Measurements from ENCODE around the gene TEX2.

Gene TEX2

DNA sequence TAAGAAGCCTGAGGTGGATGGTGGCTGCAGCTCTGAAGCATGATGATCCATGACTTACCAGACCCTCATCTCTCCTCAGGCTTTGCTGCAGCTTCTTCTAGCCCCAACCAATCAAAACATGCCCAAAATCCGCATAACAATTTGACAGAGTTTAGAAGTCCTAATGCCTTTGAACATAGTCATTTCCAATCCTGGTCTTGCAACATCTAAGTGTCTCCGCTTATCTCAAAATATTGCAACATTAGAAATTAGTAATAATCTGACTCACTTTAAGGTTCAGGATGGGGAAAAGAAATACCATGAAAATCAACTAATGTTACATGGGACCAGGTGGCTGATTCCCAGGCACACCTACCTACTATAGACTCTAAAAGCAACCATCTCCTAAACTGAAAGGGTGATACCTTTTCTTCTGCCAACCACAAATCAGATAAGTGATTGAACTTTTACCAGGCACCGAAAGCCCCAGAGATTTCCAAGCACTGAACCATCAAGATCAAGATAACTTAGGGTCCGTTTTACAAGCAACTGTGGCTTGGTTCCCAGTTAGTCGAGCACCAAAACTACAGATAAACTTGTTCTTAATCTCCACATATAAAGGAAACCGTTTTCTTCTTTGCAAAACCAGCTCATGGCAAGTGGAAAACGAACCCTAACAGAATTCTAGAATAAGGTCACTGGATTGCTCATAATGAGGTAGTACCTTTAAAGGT, 147.1 kb downstream of the TEX2 start:
- no peak for DNase-seq (ENCODE audit: low spot score)

DNA sequence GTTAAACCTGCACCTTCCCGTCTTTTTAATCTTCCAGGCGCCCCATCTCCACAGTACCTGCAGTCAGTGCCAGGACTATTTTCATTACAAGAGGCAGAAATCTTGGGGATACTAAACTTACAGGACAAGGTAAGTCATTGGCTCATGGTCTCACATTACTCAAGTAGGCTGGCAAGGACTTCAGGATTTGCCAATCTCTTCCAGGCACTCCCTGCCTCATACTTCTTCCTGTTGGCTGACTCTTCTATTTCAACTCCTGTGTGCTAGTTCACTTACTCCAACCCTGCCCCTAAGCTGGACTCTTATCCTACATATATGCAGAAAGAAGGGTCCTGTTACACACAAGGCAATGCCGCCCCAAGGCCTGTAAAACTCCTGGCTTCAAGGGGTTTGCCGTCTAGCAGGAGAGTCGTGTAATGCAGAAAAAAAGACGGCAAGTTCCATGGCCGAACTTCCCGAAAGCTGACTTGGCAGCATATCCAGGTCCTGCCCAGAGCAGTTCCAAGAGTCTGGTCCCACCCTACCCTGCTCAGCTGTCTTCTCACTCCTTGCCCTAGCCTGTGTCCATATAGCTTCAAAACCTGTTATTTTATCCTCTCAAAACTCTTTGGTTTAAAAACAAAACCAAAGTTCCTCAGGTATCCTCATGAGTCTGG, 147.9 kb downstream of the TEX2 start:
- no peak for DNase-seq (ENCODE audit: low spot score)

DNA sequence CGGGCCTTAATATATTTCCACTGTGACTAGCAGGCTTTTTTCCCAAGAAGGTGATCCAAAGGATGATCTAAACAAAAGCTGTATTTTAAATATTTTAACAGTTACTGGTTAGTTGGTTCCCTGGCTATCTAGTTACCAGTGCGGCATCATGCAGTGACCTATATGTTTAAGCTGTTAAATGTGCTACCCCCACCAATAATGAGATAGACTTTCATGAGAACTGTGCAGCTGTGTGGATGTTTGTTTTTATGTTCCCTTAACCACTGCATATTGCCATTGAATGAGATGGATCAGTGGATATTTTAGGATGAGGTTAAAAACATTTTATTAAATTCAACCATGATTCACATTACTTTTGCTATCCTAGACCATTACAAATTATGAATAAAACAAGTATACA, 150.1 kb downstream of the TEX2 start:
- DNase-seq (ENCODE audit: low spot score), result no peak

DNA sequence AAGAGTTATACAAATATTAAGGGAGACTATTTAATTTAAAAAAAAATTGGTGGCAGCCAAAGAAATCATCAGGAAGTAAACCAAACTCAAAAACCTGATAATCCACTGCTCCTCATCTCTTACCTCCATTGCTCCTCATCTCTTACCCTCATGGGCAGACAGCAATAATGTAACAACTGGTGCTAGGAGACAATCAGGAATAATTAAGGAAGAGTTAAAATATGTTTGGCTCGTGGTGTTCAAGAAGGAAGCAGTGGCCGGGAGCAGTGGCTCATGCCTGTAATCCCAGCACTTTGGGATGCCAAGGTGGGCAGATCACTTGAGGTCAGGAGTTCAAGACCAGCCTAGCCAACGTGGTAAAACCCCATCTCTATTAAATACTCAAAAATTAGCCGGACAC, 151.2 kb downstream of the TEX2 start:
- DNase-seq (ENCODE audit: low spot score), result no peak

DNA sequence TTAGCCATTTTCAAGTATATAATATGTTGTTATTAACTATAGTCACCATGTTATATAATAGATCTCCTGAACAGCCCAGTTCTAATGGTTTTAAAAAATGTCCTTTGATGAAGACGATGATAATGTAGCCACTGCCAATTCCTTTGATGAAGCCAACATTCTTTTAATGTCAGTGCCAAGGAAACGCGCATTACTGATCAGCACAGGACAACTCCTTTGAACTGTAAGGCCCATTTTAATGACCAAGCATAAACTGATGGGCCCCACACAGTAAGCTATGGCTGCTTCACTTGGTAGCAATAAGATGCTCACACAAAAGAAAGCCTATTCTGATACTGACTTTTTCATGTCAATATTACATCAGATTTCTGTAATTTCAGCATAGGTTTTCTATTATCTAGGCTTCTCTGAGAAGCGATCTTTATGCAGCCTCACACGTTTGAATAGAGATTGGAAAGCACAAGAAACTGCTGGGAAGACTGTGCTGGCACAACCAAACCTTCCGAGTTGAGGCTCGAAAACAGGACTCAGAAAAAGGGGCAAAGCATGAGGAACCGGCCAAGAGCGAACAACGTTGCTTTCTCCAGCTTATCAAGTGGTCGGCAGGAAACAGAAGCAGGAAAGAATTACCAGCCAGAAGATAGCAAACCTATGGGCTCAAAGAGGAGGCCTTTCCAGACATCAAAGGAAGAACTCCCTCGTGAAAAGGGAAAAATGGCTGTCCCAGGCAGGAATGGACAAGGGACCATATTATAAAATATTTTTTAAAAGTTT, 152.5 kb downstream of the TEX2 start:
- DNase-seq (ENCODE audit: low spot score), result no peak

DNA sequence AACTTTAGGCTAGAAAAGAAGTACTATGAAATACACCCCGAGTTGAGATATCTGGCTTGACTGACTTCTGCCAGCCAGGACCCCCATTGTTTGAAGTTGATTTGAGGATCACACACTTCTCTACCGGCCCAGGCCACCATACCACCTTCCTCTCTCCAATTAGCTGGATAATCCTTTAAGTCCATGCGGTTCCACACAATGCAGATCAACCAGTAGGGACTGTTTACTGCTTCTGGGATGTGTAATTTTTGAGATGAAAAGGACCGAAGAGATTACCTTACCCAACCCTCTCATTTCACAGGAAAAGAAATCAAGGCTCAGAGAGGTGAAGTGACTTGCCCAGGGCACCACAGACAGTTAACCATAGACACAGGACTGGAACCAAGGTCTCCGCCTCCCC, 153.7 kb downstream of the TEX2 start:
- no peak for DNase-seq (ENCODE audit: low spot score)

DNA sequence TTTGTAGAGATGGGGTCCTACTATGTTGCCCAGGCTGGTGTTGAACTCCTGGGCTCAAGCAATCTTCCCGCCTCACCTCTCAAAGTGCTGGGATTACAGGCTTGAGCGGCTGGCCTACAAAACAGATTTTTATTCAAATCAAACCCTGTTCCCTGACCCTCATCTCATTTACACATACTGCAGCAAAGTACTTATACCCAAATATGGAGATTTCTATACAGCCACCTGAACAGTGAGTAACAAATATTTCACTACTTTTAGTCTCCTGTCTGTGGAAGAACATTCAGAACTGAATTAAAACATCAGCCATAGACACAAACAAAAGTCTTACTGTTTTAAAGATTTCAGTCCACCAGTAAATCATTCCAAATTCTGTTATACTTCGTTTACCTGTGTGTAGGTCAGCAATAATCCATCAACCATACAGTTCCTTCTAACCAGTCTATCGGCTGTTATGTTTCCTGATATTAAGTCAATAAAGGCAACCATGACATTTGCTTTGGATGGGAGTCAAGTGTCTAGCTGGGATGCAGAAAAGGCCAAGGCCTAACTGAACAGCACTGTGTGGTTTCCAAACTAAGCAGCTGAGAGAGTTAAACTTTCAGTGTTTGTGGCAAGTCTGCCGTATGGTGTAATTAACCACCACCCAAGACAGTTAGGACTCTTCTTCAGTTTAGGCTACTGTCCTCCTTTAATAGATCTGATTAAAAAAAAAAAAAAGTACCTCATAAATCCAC, 155.4 kb downstream of the TEX2 start:
- no peak for DNase-seq (ENCODE audit: low spot score)

DNA sequence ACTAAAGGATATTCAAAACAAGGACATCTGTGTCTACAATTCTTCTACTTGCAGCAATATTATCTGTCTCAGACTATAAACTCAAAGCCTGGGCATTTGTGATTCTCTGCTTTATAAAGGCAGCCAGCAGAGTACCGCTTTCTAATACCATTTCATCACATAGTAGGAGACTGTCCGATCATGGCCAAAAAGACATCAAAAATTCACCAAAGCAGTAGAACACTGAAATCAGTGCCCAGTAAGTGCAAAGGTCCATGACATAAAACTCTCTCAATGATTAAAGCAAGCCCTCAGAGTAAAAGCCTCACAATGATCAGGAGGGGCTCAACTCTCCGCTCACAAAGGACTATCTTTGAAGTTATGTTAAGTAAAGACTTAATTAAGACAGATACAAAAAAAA, 156.1 kb downstream of the TEX2 start:
- no peak for DNase-seq (ENCODE audit: low spot score)

DNA sequence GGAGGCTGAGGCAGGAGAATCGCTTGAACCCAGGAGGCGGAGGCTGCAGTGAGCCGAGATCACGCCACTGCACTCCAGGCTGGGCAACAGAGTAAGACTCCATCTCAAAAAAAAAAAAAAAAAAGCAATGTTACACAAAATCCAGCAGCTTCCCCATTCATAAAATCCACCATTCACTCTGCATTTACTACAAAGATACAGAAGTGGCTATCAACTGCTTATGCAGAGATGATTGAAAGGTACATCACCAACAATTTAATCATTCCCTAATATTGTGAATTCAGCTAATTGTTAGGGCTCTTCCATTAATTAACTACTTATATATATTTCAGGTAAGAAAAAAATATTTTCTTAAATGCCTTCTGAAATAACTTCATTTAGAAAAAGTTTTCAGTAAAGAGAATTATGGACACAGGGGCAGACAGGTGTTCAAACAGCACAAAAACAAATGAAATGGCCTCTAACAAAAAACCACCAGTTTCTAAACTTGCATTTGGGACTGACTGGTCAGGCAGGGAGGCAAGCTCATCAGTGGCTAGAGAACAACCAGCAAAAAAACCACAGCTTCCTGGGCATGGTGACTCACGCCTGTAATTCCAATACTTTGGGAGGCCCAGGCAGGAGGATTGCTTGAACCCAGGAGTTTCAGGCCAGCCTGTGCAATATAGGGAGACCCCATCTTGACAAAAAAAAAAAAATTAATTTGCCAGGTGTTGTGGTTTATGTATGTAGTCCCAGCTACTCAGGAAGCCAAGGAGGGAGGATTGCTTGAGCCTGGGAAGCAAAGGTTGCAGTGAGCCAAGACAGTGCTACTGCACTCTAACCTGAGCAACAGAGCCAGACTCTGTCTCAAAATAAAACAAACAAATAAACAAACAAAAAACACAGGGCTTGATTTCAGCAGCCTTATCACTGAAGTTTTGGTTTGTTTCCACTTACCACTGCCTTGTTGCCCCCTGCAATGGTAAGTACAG, 159.4 kb downstream of the TEX2 start:
- DNase-seq (ENCODE audit: low spot score), result no peak

DNA sequence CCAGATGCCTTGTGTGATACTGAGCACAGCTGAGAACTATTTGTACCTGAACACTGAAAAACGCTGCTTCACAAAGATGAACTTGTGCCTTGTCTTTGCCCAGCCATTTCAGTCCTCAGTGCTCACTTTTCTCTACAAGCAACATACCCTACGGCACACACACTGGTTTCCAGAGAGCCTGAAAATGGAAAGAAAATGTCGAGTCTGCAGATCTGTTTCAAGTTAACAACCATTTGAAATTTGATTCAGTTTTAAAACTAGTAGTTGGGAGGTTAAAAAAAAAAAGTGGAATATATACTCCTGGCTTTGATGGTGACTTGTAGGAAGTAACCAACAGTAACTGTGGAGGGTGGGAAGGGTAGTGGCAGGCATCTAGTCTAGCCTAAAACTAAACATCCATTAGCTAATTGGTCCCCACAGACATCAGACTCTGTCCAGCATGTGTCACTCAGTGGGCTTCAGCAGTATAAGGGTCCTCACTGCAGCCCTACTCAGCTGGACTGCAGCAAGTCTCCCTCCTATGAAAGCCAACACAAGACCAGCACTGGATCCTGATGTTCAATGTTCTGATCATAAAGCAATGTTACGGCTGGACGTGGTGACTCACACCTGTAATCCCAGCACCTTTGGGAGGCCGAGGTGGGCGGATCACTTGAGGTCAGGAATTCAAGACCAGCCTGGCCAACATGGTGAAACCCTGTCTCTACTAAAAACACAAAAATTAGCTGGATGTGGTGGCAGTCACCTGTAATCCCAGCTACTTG, 160.3 kb downstream of the TEX2 start:
- DNase-seq (ENCODE audit: low spot score), result no peak

DNA sequence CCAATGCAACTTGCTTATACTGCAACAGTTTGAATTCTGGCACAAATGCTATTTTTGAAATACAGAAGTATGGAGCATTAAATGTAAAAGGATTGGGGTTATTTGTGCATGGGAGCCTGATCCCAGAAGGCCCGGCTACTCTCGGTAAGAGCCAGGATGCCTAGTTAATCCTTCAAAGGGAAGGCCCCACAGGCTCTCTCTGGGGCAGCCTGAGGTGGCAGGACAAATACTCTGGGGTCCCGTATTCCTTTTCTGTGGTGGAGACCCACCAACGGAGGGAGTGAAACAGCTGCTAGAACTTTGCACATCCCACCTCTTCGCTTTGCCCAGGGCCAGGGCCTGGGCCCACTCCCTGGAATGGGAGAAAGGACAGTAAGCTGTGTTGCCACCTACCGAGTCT, 163.5 kb downstream of the TEX2 start:
- no peak for DNase-seq (ENCODE audit: low spot score)
